Retinal pigment epithelial cell (primary cell): ENCODE results near the gene LCMT1.

Experiments
- DNase-seq: peaks from one replicate; pipeline ENCODE4 v3.0.0-alpha.2; 2010; ENCODE audit warnings: low read depth
- H3K4me3 ChIP-seq: 2 replicates; pipeline ENCODE4 v1.5.1; 2011; ENCODE audit warnings: mild to moderate bottlenecking, low read length, control low read depth, moderate library complexity
- TF ChIP-seq, protein P1 (sequence below): conservative IDR thresholded peaks from 2 replicates; pipeline ENCODE4 v1.5.1; 2011; ENCODE audit warnings: low read depth, low read length, control low read depth, inconsistent platforms

Gene LCMT1

GRCh38 chr16:25066747-25067631 is 44.6 kb upstream of the LCMT1 start:
- TF ChIP-seq, protein P1, sequence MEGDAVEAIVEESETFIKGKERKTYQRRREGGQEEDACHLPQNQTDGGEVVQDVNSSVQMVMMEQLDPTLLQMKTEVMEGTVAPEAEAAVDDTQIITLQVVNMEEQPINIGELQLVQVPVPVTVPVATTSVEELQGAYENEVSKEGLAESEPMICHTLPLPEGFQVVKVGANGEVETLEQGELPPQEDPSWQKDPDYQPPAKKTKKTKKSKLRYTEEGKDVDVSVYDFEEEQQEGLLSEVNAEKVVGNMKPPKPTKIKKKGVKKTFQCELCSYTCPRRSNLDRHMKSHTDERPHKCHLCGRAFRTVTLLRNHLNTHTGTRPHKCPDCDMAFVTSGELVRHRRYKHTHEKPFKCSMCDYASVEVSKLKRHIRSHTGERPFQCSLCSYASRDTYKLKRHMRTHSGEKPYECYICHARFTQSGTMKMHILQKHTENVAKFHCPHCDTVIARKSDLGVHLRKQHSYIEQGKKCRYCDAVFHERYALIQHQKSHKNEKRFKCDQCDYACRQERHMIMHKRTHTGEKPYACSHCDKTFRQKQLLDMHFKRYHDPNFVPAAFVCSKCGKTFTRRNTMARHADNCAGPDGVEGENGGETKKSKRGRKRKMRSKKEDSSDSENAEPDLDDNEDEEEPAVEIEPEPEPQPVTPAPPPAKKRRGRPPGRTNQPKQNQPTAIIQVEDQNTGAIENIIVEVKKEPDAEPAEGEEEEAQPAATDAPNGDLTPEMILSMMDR, result no peak
- peak overlapping the region; percentile 80 for H3K4me3 ChIP-seq
- no peak for DNase-seq

GRCh38 chr16:25073854-25074253 is 37.7 kb upstream of the LCMT1 start:
- TF ChIP-seq, protein P1, result no peak
- no peak overlapping the region for H3K4me3 ChIP-seq
- no peak for DNase-seq

DNA sequence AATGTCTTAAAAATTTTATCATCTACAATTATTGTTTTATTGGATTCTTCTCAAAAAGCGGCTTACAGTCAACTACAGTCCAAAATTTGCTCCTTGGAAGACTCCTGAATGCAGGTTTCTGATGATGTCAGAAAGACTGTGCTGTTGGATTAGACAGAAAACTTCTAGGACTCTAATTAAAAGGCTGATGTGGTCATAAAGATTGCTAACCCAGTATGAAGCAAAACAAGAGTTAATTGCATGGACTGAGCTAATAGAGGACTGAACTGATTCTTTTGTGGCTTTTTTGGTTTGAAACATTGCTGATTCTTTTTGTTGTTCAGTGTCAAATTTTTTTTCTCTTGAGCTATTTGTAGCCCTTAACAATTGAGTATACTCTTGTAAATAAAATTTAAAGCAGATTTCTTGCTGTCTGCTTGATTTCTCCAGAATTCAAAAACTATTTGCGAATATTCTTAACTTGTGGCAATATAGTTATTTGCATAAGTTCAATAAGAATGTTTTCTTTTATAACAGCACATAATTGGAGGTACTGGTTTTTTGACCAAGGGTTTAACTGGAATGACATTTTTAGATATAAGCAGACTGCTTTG is 33.1 kb upstream of the LCMT1 start:
- TF ChIP-seq, protein P1, result no peak

DNA sequence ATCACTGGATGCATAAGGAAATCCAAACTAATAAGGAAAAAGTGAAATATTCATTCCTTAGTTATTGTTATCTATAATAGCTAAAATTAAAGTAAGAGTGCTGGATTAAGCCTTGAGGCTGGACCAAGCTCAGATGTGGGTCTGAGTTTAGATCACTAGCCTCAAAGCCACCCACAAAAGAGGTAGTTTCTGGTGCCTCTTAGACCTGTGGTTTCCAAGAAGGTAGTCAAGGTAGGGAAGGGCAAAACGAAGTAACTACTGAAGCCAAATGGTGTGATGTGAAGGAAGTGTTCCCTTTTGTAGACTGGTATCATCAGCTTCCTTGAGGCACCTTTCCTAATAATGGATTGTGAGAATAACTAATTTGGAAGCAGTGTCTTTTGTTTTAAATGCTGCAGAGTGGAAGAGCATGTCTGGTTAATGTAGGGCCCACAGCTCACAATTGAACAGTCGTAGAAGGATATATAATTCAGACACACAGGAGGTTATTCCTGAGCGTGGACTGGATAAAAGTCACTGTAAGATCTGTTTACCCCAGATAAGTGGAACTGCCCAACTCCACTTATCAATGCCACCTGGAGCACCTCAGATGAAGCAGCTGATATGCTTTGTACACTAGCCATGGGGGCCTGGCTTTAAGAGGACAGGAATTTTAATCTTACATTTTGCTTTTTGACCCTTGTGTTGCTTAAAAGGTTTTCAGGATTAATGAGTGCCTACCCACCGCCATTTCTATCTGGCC is 31.7 kb upstream of the LCMT1 start:
- TF ChIP-seq, protein P1, result no peak
- no peak for DNase-seq
- H3K4me3 ChIP-seq, result no peak overlapping the region

More for the DNA sequence above, 33.1 kb upstream of the LCMT1 start:
- no peak overlapping the region for H3K4me3 ChIP-seq
- no peak for DNase-seq

GRCh38 chr16:25080420-25081131 is 31.0 kb upstream of the LCMT1 start:
- TF ChIP-seq, protein P1, result no peak
- no peak overlapping the region for H3K4me3 ChIP-seq
- no peak for DNase-seq

DNA sequence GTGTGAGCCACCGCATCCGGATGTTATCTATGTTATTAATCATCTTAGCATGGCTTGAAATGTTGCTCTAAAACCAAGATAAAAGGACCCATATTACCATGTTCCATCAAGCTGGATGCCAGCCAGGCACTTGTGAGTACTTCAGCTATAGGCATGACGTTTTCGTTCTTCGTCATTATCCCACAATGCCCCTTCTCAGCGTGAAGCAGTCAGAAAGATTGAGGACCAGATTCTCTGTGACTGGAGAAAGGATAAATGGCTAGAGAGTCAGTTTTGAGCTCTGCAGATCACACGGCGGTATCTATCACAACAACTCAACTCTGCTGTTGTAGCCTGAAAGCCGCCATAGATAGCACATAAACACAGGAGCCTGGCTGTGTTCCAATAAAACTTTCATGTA is 29.8 kb upstream of the LCMT1 start:
- TF ChIP-seq, protein P1, result no peak
- DNase-seq, result no peak
- no peak overlapping the region for H3K4me3 ChIP-seq
